B cell (primary cell): Measurements from ENCODE around the gene MRPL47. TPM values are rescaled to one million over a fixed set of nuclear protein-coding genes. Genes with fewer than 3 reads are reported as not detected.

Source experiments
- ATAC-seq: fragments of 200-7000 bp; cut with Tn5 transposase; one replicate; pipeline ENCODE4 v1.10.0; 2021; ENCODE audit warnings: low read depth, mild to moderate bottlenecking, moderate number of reproducible peaks, moderate library complexity
- CTCF ChIA-PET: fragments of 350-600 bp; sonication (Branson Sonifier 250); formaldehyde crosslinking; loops from one replicate; lab custom pipeline; 2021; ENCODE audit warnings: antibody characterized with exemption, inconsistent platforms; lab: Charles Lee
- POLR2A ChIA-PET: fragments of 350-600 bp; sonication (Branson Sonifier 250); formaldehyde crosslinking; loops from one replicate; lab custom pipeline; 2021; ENCODE audit warnings: antibody characterized with exemption; lab: Charles Lee
- DNase-seq: peaks from one replicate; pipeline ENCODE4 v3.0.0; 2013
- H2AFZ ChIP-seq: 2 replicates; pipeline ENCODE4 v1.6.1; 2012; ENCODE audit warnings: mild to moderate bottlenecking, low read depth, low read length; ENCODE audit not compliant: insufficient read depth, poor library complexity, severe bottlenecking
- H3K27ac ChIP-seq, 2 donors: 1 replicate in 1 of 2; 2 replicates in 1 of 2; pipeline ENCODE4 v1.5.1; 2012 to 2013; ENCODE audit warnings: low read length in 2 of 2, mild to moderate bottlenecking in 2 of 2, moderate library complexity in 1 of 2
- H3K27me3 ChIP-seq, 4 experiments: fragments of 200-600 bp in 1 of 4; sonication (generic) in 1 of 4; replicated peaks in 1 of 4; 1 replicate in 2 of 4; 2 replicates in 2 of 4; pipeline versions ENCODE4 v1.6.1 to v1.7.0; 2013 to 2016; ENCODE audit warnings: low read length in 3 of 4, mild to moderate bottlenecking in 2 of 4, mixed read lengths in 1 of 4, moderate library complexity in 1 of 4; ENCODE audit not compliant: insufficient read depth in 4 of 4, control insufficient read depth in 3 of 4; ENCODE audit errors: control extremely low read depth in 1 of 4
- H3K36me3 ChIP-seq, 2 experiments: replicated peaks in 1 of 2; 1 replicate in 1 of 2; 2 replicates in 1 of 2; pipeline versions ENCODE4 v1.6.1 to v1.7.1; 2013; ENCODE audit warnings: low read length in 1 of 2; ENCODE audit not compliant: insufficient read depth in 2 of 2, control insufficient read depth in 1 of 2; ENCODE audit errors: control extremely low read depth in 1 of 2, extremely low read depth in 1 of 2
- H3K4me1 ChIP-seq, 2 donors: fragments of 200-600 bp in 1 of 2; sonication (generic) in 1 of 2; 1 replicate in 1 of 2; 2 replicates in 1 of 2; pipeline versions ENCODE4 v1.5.1 to v1.6.1; 2013 to 2017; ENCODE audit warnings: low read length in 2 of 2; ENCODE audit not compliant: control insufficient read depth in 2 of 2, insufficient read depth in 2 of 2
- H3K4me2 ChIP-seq: replicated peaks from 2 replicates; pipeline ENCODE3; 2012; ENCODE audit warnings: mild to moderate bottlenecking, low read depth, low read length; ENCODE audit not compliant: poor library complexity, severe bottlenecking
- H3K4me3 ChIP-seq, 5 experiments: fragments of 200-600 bp in 1 of 5; sonication (generic) in 1 of 5; 1 replicate in 3 of 5; 2 replicates in 2 of 5; pipeline versions ENCODE4 v1.5.1 to v1.7.0; 2011 to 2016; ENCODE audit warnings: low read length in 4 of 5, mild to moderate bottlenecking in 4 of 5, low read depth in 2 of 5, control low read depth in 1 of 5, moderate library complexity in 1 of 5; ENCODE audit not compliant: insufficient read depth in 1 of 5; ENCODE audit errors: control extremely low read depth in 1 of 5, extremely low read depth in 1 of 5
- H3K79me2 ChIP-seq: fragments of 200-600 bp; sonication (generic); one replicate; pipeline ENCODE4 v1.6.0; 2016; ENCODE audit warnings: low read length; ENCODE audit not compliant: control insufficient read depth, insufficient read depth
- H3K9ac ChIP-seq: fragments of 200-600 bp; sonication (generic); 2 replicates; pipeline ENCODE4 v1.6.1; 2017; ENCODE audit warnings: mild to moderate bottlenecking, low read length, moderate library complexity
- H3K9me3 ChIP-seq, 3 donors: one replicate each; pipeline versions ENCODE4 v1.6.1 to v1.7.1; 2013; ENCODE audit warnings: low read length in 2 of 3; ENCODE audit not compliant: control insufficient read depth in 2 of 3, insufficient read depth in 1 of 3; ENCODE audit errors: control extremely low read depth in 1 of 3
- H4K20me1 ChIP-seq: 2 replicates; pipeline ENCODE4 v1.6.0; 2012; ENCODE audit warnings: mild to moderate bottlenecking, low read length; ENCODE audit not compliant: insufficient read depth, control insufficient read depth, poor library complexity, severe bottlenecking
- H3K27ac Mint-ChIP-seq: one replicate; pipeline ENCODE4 v1.8.0; 2021; ENCODE audit warnings: mixed read lengths
- H3K27me3 Mint-ChIP-seq: one replicate; pipeline ENCODE4 v1.8.0; 2021; ENCODE audit warnings: mixed read lengths
- H3K4me1 Mint-ChIP-seq: one replicate; pipeline ENCODE4 v1.8.0; 2021; ENCODE audit warnings: mixed read lengths
- H3K4me3 Mint-ChIP-seq: one replicate; pipeline ENCODE4 v1.8.0; 2021; ENCODE audit warnings: mixed read lengths
- H3K9me3 Mint-ChIP-seq: one replicate; pipeline ENCODE4 v1.8.0; 2022; ENCODE audit warnings: mixed read lengths; ENCODE audit not compliant: insufficient read depth
- CTCF ChIP-seq: fragments of 200-600 bp; IDR thresholded peaks from one replicate; pipeline ENCODE4 v1.8.0; 2022; ENCODE audit warnings: antibody characterized with exemption, mild to moderate bottlenecking
- EZH2 ChIP-seq: IDR thresholded peaks from 2 replicates; pipeline ENCODE4 v1.6.1; 2012; ENCODE audit warnings: borderline replicate concordance, low read depth, mild to moderate bottlenecking, moderate library complexity, low read length; ENCODE audit not compliant: insufficient read depth, poor library complexity, severe bottlenecking
- WGBS: methylation state at CpG from one replicate; pipeline ENCODE4 v1.1.5; 2013; ENCODE audit warnings: missing lambda C conversion rate; ENCODE audit not compliant: insufficient coverage; 5-methylcytosine and 5-hydroxymethylcytosine counted together
- intact Hi-C: fragments of 100-400 bp; cut with micrococcal nuclease; formaldehyde crosslinking; loops from one replicate; pipeline ENCODE4 v1.10.0; 2022
- polyA plus RNA-seq: library from polyadenylated mRNA; depleted of rRNA; stranded (reverse); fragments of >200 nt; gene quantifications from 2 replicates; pipeline ENCODE4 v1.2.3, GENCODE V29; 2012
- total RNA-seq, 2 donors: library from RNA; stranded (reverse); fragments of 120-200 nt in 1 of 2; gene quantifications; 1 replicate in 1 of 2; 2 replicates in 1 of 2; pipeline versions ENCODE4 v1.2.3 to v1.2.4, GENCODE V29; 2013 to 2022

Gene MRPL47
- total and polyA plus RNA-seq, 2 donors (not counting 1 experiment from before 2014, with no cell fraction given): 7.5 to 22.0 TPM

- 17% methylated on average over 2 of the region's 6 CpGs for WGBS
- peaks cover 77% of the 10 kb centered on the region for H3K79me2 ChIP-seq
- peak overlapping the region; percentile 50 for H3K4me3 Mint-ChIP-seq
- H3K4me3 ChIP-seq: no peak overlapping the region
- peaks cover 35 to 36% of the 10 kb centered on the region in 2 donors for H3K4me1 ChIP-seq
- H3K9me3 ChIP-seq: no peaks in the 10 kb centered on the region
- ATAC-seq (peak; percentile 16), DNase-seq (peak; percentile 53)
- peak overlapping the region; percentile 53 for H2AFZ ChIP-seq
- H3K27me3 ChIP-seq: no peaks in the 10 kb centered on the region
- H3K27ac Mint-ChIP-seq: peak overlapping the region; percentile 69
- TF ChIP-seq EZH2 (no peak), CTCF (no peak)
- no peaks in the 10 kb centered on the region for H3K9me3 Mint-ChIP-seq
- CTCF ChIA-PET: interaction anchor here (1.7 kb wide), 1 partner anchor 41 kb away, joined by 6 read pairs; no protein-coding TSS in a partner anchor
- H3K4me1 Mint-ChIP-seq: peaks cover 53% of the 10 kb centered on the region
- no peaks in the 10 kb centered on the region for H3K27me3 Mint-ChIP-seq
- H3K27ac ChIP-seq: peak overlapping the region; percentile 52 to 81
- intact Hi-C loops: loop anchor here (1.0 kb wide), 1 partner anchor 44 kb away; the partner anchor contains the start of gene USP13
- peak overlapping the region; percentile 16 for H3K9ac ChIP-seq
- POLR2A ChIA-PET: no interaction called here
- H4K20me1 ChIP-seq: no peaks in the 10 kb centered on the region
- H3K4me2 ChIP-seq: peak overlapping the region; percentile 48
- H3K36me3 ChIP-seq: no peaks in the 10 kb centered on the region
These were observed 4.7 kb upstream of the MRPL47 start for GRCh38 chr3:179608931-179609720.

- no peak overlapping the region for H3K9ac ChIP-seq
- DNase-seq (peak; percentile 58), ATAC-seq (no peak)
- Mint-ChIP-seq H3K27me3 (no peaks in the 10 kb centered on the region), H3K4me1 (peaks cover 55% of the 10 kb centered on the region), H3K9me3 (no peaks in the 10 kb centered on the region), H3K27ac (peak overlapping the region; percentile 62), H3K4me3 (peak overlapping the region; percentile 5)
- peaks cover 0 to 3% of the 10 kb centered on the region in 2 experiments for H3K36me3 ChIP-seq
- POLR2A ChIA-PET: no interaction called here
- no peak for TF ChIP-seq CTCF
- no peak for TF ChIP-seq EZH2
- H3K79me2 ChIP-seq: peaks cover 77% of the 10 kb centered on the region
- no peaks in the 10 kb centered on the region for H4K20me1 ChIP-seq
- no peak overlapping the region for H3K4me3 ChIP-seq
- no peaks in the 10 kb centered on the region for H3K27me3 ChIP-seq
- no peaks in the 10 kb centered on the region for H3K9me3 ChIP-seq
- CTCF ChIA-PET: interaction anchor here (1.0 kb wide), 2 partner anchors 38 to 46 kb away, joined by 3 read pairs; partner anchors contain the start of gene USP13
- peak overlapping the region; percentile 13 for H3K4me2 ChIP-seq
- no peak overlapping the region for H2AFZ ChIP-seq
- intact Hi-C loops: no loop called here
- peak overlapping the region in 1 of 2 donors; percentile 60 for H3K27ac ChIP-seq
- H3K4me1 ChIP-seq: peaks cover 39 to 45% of the 10 kb centered on the region in 2 donors
- WGBS: no CpG with 5 or more reads among the region's 4 CpGs
These were observed 2.2 kb upstream of the MRPL47 start for GRCh38 chr3:179606534-179607085.
